ENCODE results near the gene MZF1.

Gene MZF1

GRCh38 chr19:58557221-58558065 lies 15.7 kb downstream of the MZF1 start:
- no peak for DNase-seq
- in situ Hi-C loops (cut with MboI; ENCODE audit: low pct_unique_long_range_greater_than_20kb, low sequenced_read_pairs): no loop called here

GRCh38 chr19:58556622-58557220 lies 16.4 kb downstream of the MZF1 start:
- no peak for DNase-seq
- in situ Hi-C loops (cut with MboI; ENCODE audit: low pct_unique_long_range_greater_than_20kb, low sequenced_read_pairs): no loop called here

DNA sequence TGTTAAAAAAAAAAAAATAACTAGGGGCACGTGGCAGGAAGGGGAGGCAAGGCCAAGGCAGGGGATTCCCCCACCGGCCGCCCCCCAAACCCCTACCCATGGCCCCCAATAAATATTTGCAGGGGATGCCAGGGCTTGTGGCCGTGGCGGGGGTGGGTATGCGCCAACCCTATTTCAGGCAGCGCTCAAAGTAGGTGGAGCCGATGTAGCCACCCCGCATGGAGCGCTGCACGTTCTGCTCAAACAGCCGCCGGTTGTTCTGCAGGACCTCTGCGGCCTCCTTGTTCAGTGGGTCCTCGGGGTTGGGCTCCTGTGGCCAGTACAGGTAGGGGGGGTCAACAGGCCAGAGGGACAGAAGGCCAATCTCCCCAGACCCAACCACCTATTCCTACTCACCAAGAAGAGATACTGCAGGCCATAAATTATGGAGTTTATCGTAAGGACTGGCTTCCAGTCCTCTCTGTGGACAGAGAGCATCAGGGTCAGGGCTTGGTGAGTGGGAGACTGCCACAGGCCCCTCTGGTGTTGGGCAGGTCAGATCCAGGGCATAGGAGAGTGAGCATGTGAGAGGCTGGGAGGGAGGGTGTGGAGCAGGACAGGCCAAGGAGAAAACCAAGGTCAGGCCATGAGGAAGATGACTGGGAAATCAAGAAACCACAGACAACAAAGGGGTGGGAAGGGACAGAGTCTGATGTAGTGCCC lies 17.1 kb downstream of the MZF1 start:
- DNase-seq: no peak
- in situ Hi-C loops (cut with MboI; ENCODE audit: low pct_unique_long_range_greater_than_20kb, low sequenced_read_pairs): no loop called here

GRCh38 chr19:58555369-58555885 lies 17.7 kb downstream of the MZF1 start:
- no peak for DNase-seq
- in situ Hi-C loops (cut with MboI; ENCODE audit: low pct_unique_long_range_greater_than_20kb, low sequenced_read_pairs): no loop called here

- peak; percentile 97 for DNase-seq
- in situ Hi-C loops (cut with MboI; ENCODE audit: low pct_unique_long_range_greater_than_20kb, low sequenced_read_pairs): no loop called here
Observed at GRCh38 chr19:58554494-58555368, 18.4 kb downstream of the MZF1 start, which contains the start of gene CHMP2A. CHMP2A (minus strand) TSS chr19:58555105; CDS start chr19:58554212, 893 bp downstream.

- no peak for DNase-seq
Observed at GRCh38 chr19:58553799-58554493, 19.2 kb downstream of the MZF1 start.

GRCh38 chr19:58552655-58553054 lies 20.5 kb downstream of the MZF1 start:
- in situ Hi-C loops (cut with MboI; ENCODE audit: low pct_unique_long_range_greater_than_20kb, low sequenced_read_pairs): no loop called here
- DNase-seq: no peak

More at GRCh38 chr19:58553799-58554493, 19.2 kb downstream of the MZF1 start:
- in situ Hi-C loops (cut with MboI; ENCODE audit: low pct_unique_long_range_greater_than_20kb, low sequenced_read_pairs): no loop called here

GRCh38 chr19:58551577-58552471 lies 21.3 kb downstream of the MZF1 start:
- in situ Hi-C loops (cut with MboI; ENCODE audit: low pct_unique_long_range_greater_than_20kb, low sequenced_read_pairs): no loop called here
- no peak for DNase-seq

DNA sequence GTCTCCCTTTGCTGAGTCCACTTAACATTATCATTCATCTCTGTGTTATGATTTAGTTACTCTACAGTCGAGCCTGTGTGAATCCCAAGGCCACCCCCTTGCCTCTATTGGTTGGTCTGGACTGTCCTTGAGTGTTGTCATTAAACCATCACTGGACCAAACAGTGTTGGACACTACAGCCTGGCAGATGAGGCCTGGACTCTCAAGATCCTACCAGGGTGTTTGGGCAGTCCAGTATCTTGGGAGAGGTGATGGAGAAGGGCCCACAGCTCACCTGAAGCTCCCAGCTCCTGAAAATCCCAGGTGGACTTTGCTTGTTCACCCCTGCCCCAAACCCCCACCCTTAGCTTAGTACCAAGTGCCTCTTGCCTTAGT lies 22.0 kb downstream of the MZF1 start:
- DNase-seq: no peak
- in situ Hi-C loops (cut with MboI; ENCODE audit: low pct_unique_long_range_greater_than_20kb, low sequenced_read_pairs): no loop called here

- in situ Hi-C loops (cut with MboI; ENCODE audit: low pct_unique_long_range_greater_than_20kb, low sequenced_read_pairs): no loop called here
- no peak for DNase-seq
Observed at GRCh38 chr19:58550362-58551122, 22.6 kb downstream of the MZF1 start.

DNA sequence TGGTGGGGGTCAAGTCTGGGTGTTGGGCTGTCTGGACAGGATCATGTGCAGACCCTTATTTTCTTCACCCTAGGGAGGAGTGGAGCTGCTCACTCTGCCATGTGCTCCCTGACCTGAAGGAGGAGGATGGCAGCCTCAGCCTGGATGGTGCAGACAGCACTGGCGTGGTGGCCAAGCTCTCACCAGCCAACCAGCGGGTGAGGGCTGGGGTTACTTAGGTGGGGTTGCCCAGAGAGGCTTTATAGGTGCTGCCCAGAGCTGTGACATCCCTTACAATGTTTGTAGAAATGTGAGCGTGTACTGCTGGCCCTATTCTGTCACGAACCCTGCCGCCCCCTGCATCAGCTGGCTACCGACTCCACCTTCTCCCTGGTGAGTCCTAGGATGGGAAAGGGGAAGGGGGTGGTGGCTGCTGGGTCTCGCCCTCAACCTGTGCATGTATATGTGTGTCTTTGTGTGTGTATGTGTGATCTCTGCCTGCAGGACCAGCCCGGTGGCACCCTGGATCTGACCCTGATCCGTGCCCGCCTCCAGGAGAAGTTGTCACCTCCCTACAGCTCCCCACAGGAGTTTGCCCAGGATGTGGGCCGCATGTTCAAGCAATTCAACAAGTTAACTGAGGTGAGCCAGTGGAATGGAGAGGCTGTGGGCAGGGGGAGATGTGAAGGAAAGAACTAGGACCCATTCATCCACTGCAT lies 23.3 kb downstream of the MZF1 start:
- in situ Hi-C loops (cut with MboI; ENCODE audit: low pct_unique_long_range_greater_than_20kb, low sequenced_read_pairs): no loop called here
- DNase-seq: no peak

DNA sequence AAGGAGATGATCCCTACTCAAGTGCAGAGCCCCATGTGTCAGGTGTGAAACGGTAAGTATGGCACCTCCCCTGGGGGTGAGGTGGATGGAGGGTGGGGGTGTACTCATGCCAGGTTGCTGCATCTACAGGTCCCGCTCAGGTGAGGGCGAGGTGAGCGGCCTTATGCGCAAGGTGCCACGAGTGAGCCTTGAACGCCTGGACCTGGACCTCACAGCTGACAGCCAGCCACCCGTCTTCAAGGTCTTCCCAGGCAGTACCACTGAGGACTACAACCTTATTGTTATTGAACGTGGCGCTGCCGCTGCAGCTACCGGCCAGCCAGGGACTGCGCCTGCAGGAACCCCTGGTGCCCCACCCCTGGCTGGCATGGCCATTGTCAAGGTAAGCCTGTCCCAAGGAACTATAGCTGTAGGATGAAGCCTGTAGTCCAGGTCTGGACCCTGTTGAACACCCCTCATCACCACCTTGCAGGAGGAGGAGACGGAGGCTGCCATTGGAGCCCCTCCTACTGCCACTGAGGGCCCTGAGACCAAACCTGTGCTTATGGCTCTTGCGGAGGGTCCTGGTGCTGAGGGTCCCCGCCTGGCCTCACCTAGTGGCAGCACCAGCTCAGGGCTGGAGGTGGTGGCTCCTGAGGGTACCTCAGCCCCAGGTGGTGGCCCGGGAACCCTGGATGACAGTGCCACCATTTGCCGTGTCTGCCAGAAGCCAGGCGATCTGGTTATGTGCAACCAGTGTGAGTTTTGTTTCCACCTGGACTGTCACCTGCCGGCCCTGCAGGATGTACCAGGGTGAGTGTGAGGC lies 24.1 kb downstream of the MZF1 start:
- DNase-seq: no peak

DNA sequence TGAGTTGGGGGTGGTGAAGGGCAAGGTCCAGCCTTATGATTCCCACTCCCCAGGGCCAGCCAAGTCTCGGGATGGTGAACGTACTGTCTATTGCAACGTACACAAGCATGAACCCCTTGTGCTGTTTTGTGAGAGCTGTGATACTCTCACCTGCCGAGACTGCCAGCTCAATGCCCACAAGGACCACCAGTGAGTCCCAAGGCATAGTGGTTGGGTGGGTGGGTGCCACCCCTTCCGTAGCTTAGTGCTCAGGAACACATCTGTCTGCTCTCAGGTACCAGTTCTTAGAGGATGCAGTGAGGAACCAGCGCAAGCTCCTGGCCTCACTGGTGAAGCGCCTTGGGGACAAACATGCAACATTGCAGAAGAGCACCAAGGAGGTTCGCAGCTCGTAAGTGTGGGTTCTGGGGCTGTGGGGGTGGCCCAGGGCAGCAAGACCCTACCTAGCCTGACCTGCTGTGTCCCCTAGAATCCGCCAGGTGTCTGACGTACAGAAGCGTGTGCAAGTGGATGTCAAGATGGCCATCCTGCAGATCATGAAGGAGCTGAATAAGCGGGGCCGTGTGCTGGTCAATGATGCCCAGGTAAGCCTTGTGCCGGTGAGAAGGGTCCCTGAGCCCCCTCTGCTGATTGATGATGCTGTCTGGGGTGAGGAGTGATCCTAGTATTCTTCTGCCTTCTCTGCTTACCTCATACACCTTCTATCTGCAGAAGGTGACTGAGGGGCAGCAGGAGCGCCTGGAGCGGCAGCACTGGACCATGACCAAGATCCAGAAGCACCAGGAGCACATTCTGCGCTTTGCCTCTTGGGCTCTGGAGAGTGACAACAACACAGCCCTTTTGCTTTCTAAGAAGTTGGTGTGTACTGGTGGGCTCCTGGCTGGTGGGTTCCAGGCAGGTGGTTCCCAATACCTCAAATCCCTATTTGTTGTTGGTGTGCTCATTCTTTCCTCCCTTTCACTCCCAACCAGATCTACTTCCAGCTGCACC lies 25.5 kb downstream of the MZF1 start:
- in situ Hi-C loops (cut with MboI; ENCODE audit: low pct_unique_long_range_greater_than_20kb, low sequenced_read_pairs): no loop called here
- DNase-seq: no peak

More for the DNA sequence above, 24.1 kb downstream of the MZF1 start:
- in situ Hi-C loops (cut with MboI; ENCODE audit: low pct_unique_long_range_greater_than_20kb, low sequenced_read_pairs): no loop called here

DNA sequence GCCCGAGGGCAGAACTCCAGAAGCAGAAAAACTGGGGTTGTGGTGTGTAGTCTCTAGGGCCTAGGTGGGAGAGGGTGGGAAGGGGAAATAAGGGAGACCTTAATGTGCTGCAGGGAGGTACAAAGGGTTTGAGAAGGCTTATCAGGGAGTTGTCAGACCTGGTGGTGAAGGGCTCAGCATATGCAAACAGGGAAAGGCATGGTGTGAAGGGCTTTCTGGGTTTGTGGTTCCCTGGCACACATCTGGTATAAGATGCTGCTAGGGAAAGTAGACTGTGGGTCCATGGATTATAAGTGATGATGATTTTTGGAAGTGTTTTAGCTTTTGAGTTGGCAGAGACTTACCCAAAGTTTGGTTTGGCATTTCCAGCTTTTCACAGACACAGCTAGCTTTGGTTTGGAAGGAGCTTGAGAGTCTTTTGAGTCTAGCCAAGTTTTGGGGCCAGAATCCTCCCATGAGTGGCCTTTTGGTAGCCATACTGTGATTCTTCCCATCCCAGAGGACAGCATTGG lies 27.1 kb downstream of the MZF1 start:
- in situ Hi-C loops (cut with MboI; ENCODE audit: low pct_unique_long_range_greater_than_20kb, low sequenced_read_pairs): no loop called here
- DNase-seq: no peak
